ENCODE measurements around the gene ACAP3.
A peak's percentile ranks its signal among the peaks of the same experiment; 100 is the strongest.

GRCh38 chr1:1304331-1305299, 3.1 kb downstream of the ACAP3 start:
- no peak for TF ChIP-seq CSRNP3 (CRISPR knock-in tag; IDR thresholded peaks at IDR 0.05)
- no peak for TF ChIP-seq RARB (CRISPR knock-in tag; IDR thresholded peaks at IDR 0.05)
- no peak for TF ChIP-seq ZFP3 (CRISPR knock-in tag; IDR thresholded peaks at IDR 0.05)
- TF ChIP-seq CREB5 (CRISPR knock-in tag; IDR thresholded peaks at IDR 0.05; ENCODE audit: low read depth): peak; percentile 75; the same call in 1 of the 2 replicates
- 0 out of 2 replicates have a peak, but pooled peaks have one; percentile 17 for TF ChIP-seq ZNF8 (CRISPR knock-in tag; IDR thresholded peaks at IDR 0.05)
